MM.1S (cell line): ENCODE data around the gene SYNE4.
A peak's percentile ranks its signal among the peaks of the same experiment; 100 is the strongest.

Experiments
- DNase-seq: peaks from one replicate; pipeline ENCODE4 v3.0.0-alpha.2; 2015
- H2AFZ ChIP-seq: fragments of 300-600 bp; sonication (generic); 2 replicates; pipeline ENCODE4 v1.6.0; 2016; ENCODE audit warnings: antibody characterized with exemption, low read length
- H3F3A ChIP-seq: fragments of 300-600 bp; sonication (generic); 2 replicates; pipeline ENCODE4 v1.6.1; 2016; ENCODE audit warnings: mild to moderate bottlenecking, antibody characterized with exemption, low read length, moderate library complexity, mixed read lengths; ENCODE audit not compliant: insufficient read depth
- H3K27ac ChIP-seq: fragments of 300-600 bp; sonication (generic); 2 replicates; pipeline ENCODE4 v1.5.1; 2016; ENCODE audit warnings: mild to moderate bottlenecking, low read length
- H3K27me3 ChIP-seq: fragments of 300-600 bp; sonication (generic); replicated peaks from 2 replicates; pipeline ENCODE4 v1.6.0; 2016; ENCODE audit warnings: low read length; ENCODE audit not compliant: insufficient read depth
- H3K36me3 ChIP-seq: fragments of 300-600 bp; sonication (generic); replicated peaks from 2 replicates; pipeline ENCODE4 v1.6.1; 2016; ENCODE audit warnings: mild to moderate bottlenecking, low read length, mixed read lengths; ENCODE audit not compliant: insufficient read depth
- H3K4me1 ChIP-seq: fragments of 300-600 bp; sonication (generic); 2 replicates; pipeline ENCODE4 v1.6.1; 2016; ENCODE audit warnings: low read length, mixed read lengths
- H3K4me2 ChIP-seq: fragments of 300-600 bp; sonication (generic); 2 replicates; pipeline ENCODE4 v1.6.0; 2016; ENCODE audit warnings: low read depth, low read length
- H3K4me3 ChIP-seq: fragments of 300-600 bp; sonication (generic); 2 replicates; pipeline ENCODE4 v1.5.1; 2016; ENCODE audit warnings: low read length, mixed read lengths
- H3K79me2 ChIP-seq: fragments of 300-600 bp; sonication (generic); 2 replicates; pipeline ENCODE4 v1.6.1; 2016; ENCODE audit warnings: mixed run types, low read length, mixed read lengths
- H3K9ac ChIP-seq: fragments of 300-600 bp; sonication (generic); 2 replicates; pipeline ENCODE4 v1.6.1; 2016; ENCODE audit warnings: low read length, mixed read lengths
- H3K9me2 ChIP-seq: fragments of 300-600 bp; sonication (generic); replicated peaks from 2 replicates; pipeline ENCODE4 v1.6.1; 2016; ENCODE audit warnings: mild to moderate bottlenecking, low read length, mixed read lengths; ENCODE audit not compliant: insufficient read depth
- H3K9me3 ChIP-seq: fragments of 300-600 bp; sonication (generic); replicated peaks from 2 replicates; pipeline ENCODE4 v1.6.1; 2016; ENCODE audit warnings: mild to moderate bottlenecking, low read length, mixed read lengths; ENCODE audit not compliant: insufficient read depth
- H4K20me1 ChIP-seq: fragments of 300-600 bp; sonication (generic); 2 replicates; pipeline ENCODE4 v1.6.1; 2016; ENCODE audit warnings: mild to moderate bottlenecking, low read length, moderate library complexity, mixed read lengths; ENCODE audit not compliant: insufficient read depth
- CTCF ChIP-seq: fragments of 300-600 bp; sonication (generic); IDR thresholded peaks from 2 replicates; pipeline ENCODE4 v1.5.1; 2016; ENCODE audit warnings: antibody characterized with exemption, low read length, mixed read lengths
- EZH2 ChIP-seq: fragments of 300-600 bp; sonication (generic); optimal IDR thresholded peaks from 2 replicates; pipeline ENCODE3; 2017; ENCODE audit warnings: low read depth, mild to moderate bottlenecking, antibody characterized with exemption, low read length, mixed read lengths
- EZH2phosphoT487 ChIP-seq: fragments of 300-600 bp; sonication (generic); IDR thresholded peaks from 2 replicates; pipeline ENCODE4 v1.6.1; 2018; ENCODE audit warnings: antibody characterized with exemption, low read length

The SYNE4 gene

GRCh38 chr19:36019061-36019670, 10.6 kb upstream of the SYNE4 start:
- TF ChIP-seq EZH2 (no peak), CTCF (no peak), EZH2phosphoT487 (no peak)
- Histone ChIP-seq H3K27me3 (no peaks in the 10 kb centered on the region), H3K9me3 (no peaks in the 10 kb centered on the region), H3K27ac (no peak overlapping the region), H3F3A (no peaks in the 10 kb centered on the region), H3K36me3 (no peaks in the 10 kb centered on the region), H2AFZ (no peak overlapping the region), H3K4me2 (no peak overlapping the region), H3K9me2 (no peaks in the 10 kb centered on the region), H3K79me2 (peaks cover 8% of the 10 kb centered on the region; the same call in 1 of the 2 replicates), H4K20me1 (no peaks in the 10 kb centered on the region), H3K9ac (no peak overlapping the region), H3K4me3 (no peak overlapping the region), H3K4me1 (peaks cover 5% of the 10 kb centered on the region)
- DNase-seq = no peak

GRCh38 chr19:36014012-36014924, 5.7 kb upstream of the SYNE4 start, which contains the start of gene ALKBH6:
ALKBH6 (minus strand) TSS chr19:36014213; CDS start chr19:36013397, 816 bp downstream.
- peak within 1 kb of the TSS; percentile 91 for H3K4me3 ChIP-seq
- H3K27ac ChIP-seq = no peak within 1 kb of the TSS

GRCh38 chr19:36013280-36014011, 4.8 kb upstream of the SYNE4 start:
- H3K4me2 ChIP-seq = peak overlapping the region; percentile 92
- no peak for DNase-seq
- H3K4me3 ChIP-seq = peak overlapping the region; percentile 91
- H3K27me3 ChIP-seq = no peaks in the 10 kb centered on the region
- peak overlapping the region; percentile 81 for H3K9ac ChIP-seq
- peaks cover 17% of the 10 kb centered on the region for H3K79me2 ChIP-seq
- no peaks in the 10 kb centered on the region for H3F3A ChIP-seq
- peak overlapping the region; percentile 90 for H2AFZ ChIP-seq
- H3K36me3 ChIP-seq = no peaks in the 10 kb centered on the region
- peaks cover 5% of the 10 kb centered on the region for H3K4me1 ChIP-seq
- TF ChIP-seq EZH2 = no peak
- TF ChIP-seq CTCF = no peak
- no peak for TF ChIP-seq EZH2phosphoT487
- H3K27ac ChIP-seq = no peak overlapping the region
- H3K9me3 ChIP-seq = no peaks in the 10 kb centered on the region
- H3K9me2 ChIP-seq = no peaks in the 10 kb centered on the region
- no peaks in the 10 kb centered on the region for H4K20me1 ChIP-seq

More at GRCh38 chr19:36014012-36014924, 5.7 kb upstream of the SYNE4 start, which contains the start of gene ALKBH6:
- peaks cover 5% of the 10 kb centered on the region for H3K4me1 ChIP-seq
- TF ChIP-seq EZH2 = no peak
- no peak for TF ChIP-seq EZH2phosphoT487
- no peak for TF ChIP-seq CTCF
- H3K9me3 ChIP-seq = no peaks in the 10 kb centered on the region
- peak within 1 kb of the TSS; percentile 90 for H2AFZ ChIP-seq
- H3K79me2 ChIP-seq = peaks cover 17% of the 10 kb centered on the region
- H3K36me3 ChIP-seq = no peaks in the 10 kb centered on the region
- H3K9me2 ChIP-seq = no peaks in the 10 kb centered on the region
- H3K27me3 ChIP-seq = no peaks in the 10 kb centered on the region
- H3K9ac ChIP-seq = peak within 1 kb of the TSS; percentile 81
- no peaks in the 10 kb centered on the region for H4K20me1 ChIP-seq
- DNase-seq = peak; percentile 99
- H3F3A ChIP-seq = no peaks in the 10 kb centered on the region
- peak within 1 kb of the TSS; percentile 92 for H3K4me2 ChIP-seq
